Transverse colon (tissue), 4 donors: ENCODE results near the gene C1QBP.

Source experiments
- EP300 ChIP-seq: sonication (generic); formaldehyde crosslinking; IDR thresholded peaks from one replicate; pipeline ENCODE4 v1.6.1; 2017; ENCODE audit warnings: antibody characterized with exemption, low read depth
- POLR2A ChIP-seq: fragments of 450-650 bp; IDR thresholded peaks from one replicate; pipeline ENCODE4 v1.6.1; 2016; ENCODE audit warnings: antibody characterized with exemption, mild to moderate bottlenecking, moderate library complexity
- POLR2AphosphoS5 ChIP-seq, 3 donors: sonication (generic); formaldehyde crosslinking; IDR thresholded peaks; one replicate each; pipeline ENCODE4 v1.6.1; 2016; ENCODE audit warnings: antibody characterized with exemption in 3 of 3
- TF ChIP-seq, protein P1 (sequence below), 5 experiments: fragments of 200-600 bp in 3 of 5; fragments of 450-650 bp in 2 of 5; sonication (generic) in 3 of 5; IDR thresholded peaks; 1 replicate in 2 of 5; 2 replicates in 3 of 5; pipeline ENCODE4 v1.5.1; 2016 to 2017; ENCODE audit warnings: antibody characterized with exemption in 5 of 5, inconsistent platforms in 3 of 5, mild to moderate bottlenecking in 2 of 5, moderate library complexity in 1 of 5

DNA sequence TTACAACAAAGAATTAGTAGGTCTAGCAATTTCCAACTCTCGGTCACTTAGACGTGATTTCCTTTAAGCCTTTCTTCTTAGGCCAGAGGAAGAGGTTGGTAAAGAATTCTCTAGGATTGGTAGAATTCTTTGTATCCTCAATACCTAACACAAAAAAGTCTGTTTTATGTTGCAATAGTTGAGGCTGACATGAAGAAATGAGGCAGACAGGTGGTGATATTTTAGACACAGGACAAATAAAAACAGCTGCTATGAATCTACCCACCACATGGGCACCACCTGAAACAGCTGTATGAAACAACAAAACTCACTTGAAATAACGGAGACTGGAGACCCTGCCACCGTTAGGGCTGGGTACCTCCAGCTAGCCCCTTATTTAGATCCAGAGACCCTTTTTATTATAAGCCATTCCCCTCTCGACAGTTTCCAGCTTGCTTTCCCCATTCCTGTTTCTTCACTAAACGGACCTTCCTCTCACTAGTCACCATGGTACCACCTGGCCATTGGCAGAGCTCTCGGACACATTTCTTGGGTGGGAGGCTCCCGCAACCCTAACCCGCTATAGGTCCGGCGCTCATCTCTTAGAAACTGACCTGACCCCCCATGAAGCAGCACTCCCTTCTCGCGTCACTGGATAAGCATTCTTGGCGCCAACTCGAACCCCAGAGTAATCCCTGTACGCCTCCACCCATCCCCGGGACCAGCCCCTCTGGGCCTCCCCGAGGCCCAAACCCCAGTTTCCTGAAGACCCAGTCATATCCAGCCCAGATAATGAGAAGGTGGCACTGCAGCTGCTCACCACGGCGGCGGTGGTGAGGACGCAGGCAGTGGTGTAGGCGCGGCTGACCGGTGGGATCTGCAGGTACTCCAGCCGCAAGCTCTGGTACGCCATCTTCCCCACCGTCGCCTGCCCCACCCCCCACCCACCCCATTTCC, 46.6 kb upstream of the C1QBP start, which contains the start of gene DERL2:
- TF ChIP-seq, protein P1, sequence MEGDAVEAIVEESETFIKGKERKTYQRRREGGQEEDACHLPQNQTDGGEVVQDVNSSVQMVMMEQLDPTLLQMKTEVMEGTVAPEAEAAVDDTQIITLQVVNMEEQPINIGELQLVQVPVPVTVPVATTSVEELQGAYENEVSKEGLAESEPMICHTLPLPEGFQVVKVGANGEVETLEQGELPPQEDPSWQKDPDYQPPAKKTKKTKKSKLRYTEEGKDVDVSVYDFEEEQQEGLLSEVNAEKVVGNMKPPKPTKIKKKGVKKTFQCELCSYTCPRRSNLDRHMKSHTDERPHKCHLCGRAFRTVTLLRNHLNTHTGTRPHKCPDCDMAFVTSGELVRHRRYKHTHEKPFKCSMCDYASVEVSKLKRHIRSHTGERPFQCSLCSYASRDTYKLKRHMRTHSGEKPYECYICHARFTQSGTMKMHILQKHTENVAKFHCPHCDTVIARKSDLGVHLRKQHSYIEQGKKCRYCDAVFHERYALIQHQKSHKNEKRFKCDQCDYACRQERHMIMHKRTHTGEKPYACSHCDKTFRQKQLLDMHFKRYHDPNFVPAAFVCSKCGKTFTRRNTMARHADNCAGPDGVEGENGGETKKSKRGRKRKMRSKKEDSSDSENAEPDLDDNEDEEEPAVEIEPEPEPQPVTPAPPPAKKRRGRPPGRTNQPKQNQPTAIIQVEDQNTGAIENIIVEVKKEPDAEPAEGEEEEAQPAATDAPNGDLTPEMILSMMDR (IDR thresholded peaks at IDR 0.05), result no peak
- TF ChIP-seq EP300 (no peak), POLR2AphosphoS5 (IDR thresholded peaks at IDR 0.05) (peak in 2 of 3 donors; percentile 25 to 39), POLR2A (no peak)
